NCI-H2107 treated with DMSO at 0.1 percent for 48 hours (cell line): ENCODE results near the gene C19orf25.
A peak's percentile ranks its signal among the peaks of the same experiment; 100 is the strongest.
"Not testable (repeated sequence)": the region's sequence is repeated elsewhere in the genome, so short reads cannot be mapped to it uniquely, and the experiment has no call there.

Source experiments
- DNase-seq: peaks from one replicate; lab custom pipeline; 2025; ENCODE audit not compliant: unreplicated experiment; lab: John Stamatoyannopoulos, UW

C19orf25 gene

GRCh38 chr19:1449467-1450442, 29.3 kb downstream of the C19orf25 start, which contains the start of gene APC2:
Gene APC2, plus strand, starts transcription at chr19:1450121. Its CDS starts 2,881 bp downstream, at chr19:1453002.
- no peak for DNase-seq

GRCh38 chr19:1447944-1448343, 31.1 kb downstream of the C19orf25 start:
- DNase-seq, result no peak

DNA sequence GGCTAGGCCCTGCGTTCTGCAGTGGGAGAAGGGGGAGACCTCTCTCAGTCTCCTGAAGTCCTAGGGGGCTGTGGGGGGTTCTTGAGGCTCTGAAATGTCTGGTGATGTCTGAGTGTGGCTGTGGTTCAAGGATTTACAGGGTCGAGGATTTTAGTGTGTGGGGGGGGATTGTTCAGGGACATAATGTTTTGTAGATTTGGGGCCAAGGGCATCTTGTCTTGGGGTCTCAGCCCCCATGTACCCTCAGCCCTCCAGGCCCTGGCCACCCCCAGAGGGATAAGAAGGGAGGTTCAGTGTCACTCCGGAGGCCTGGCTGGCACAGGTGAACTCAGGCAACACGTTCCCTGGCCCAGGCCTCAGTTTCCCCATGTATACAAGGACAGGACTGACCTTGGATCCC, 31.5 kb downstream of the C19orf25 start:
- DNase-seq, result no peak

GRCh38 chr19:1446713-1447481, 32.1 kb downstream of the C19orf25 start:
- DNase-seq, result no peak

DNA sequence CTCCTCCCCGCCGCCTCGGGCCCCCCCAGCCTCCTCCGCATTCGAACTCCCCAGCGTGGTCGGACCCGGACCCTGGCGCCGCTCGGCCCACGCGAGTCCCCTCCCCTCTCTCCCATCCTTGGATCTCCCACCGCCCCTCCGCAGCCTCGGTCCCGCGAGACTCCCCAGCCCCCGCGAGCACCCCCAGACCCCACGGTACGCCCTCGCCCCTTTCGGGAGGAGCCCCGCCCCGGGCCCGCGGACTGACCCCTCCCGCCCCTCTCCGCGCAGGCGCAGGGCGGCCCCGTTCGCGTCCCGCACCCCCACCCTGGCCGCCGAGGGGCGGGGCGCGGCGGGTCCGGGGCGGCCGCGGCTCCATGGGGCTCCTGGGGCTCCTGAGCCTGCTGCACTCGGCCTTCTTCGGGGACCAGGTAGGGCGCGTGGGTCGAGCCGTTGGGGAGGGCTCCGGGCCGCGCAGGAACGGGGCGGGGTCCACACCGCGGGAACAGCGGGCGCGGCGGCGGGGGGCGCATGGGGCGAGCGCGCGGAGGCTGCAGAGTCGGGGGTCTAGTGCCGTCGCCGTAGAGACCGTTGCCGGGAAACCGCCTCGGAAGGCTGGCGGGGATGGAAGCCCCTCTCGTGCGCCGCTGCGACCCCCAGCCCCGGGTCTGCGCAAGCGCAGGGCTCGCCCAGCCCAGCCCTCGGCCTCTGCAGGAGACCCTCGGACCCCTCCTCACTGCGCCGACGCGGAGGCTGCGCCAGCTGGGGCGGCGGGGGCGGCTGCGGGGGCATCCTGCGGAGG, 32.9 kb downstream of the C19orf25 start:
- no peak for DNase-seq

- DNase-seq, result no peak
Observed at GRCh38 chr19:1445185-1445931, 33.7 kb downstream of the C19orf25 start.

GRCh38 chr19:1441677-1442438, 37.2 kb downstream of the C19orf25 start:
- no peak for DNase-seq

DNA sequence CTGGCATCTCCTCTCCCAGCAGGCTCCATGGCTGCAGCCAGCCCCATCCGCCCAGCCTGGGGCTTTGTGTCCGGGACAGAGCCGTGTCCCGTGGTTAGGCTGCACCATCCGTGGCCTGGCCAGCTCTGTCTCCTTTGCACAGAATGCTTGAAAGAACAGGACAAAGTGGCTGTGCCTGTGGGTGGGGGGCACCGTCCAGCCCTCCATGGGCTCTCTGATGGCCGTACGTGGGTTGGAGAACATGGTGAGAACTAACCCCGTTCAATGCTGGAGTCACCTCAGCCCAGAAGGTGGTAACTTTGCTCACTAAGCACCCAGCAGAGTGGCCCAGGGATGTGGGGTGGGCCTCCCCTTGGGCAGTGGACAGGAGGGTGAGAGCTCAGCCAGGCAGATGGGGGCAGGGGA, 38.0 kb downstream of the C19orf25 start:
- DNase-seq, result no peak

DNA sequence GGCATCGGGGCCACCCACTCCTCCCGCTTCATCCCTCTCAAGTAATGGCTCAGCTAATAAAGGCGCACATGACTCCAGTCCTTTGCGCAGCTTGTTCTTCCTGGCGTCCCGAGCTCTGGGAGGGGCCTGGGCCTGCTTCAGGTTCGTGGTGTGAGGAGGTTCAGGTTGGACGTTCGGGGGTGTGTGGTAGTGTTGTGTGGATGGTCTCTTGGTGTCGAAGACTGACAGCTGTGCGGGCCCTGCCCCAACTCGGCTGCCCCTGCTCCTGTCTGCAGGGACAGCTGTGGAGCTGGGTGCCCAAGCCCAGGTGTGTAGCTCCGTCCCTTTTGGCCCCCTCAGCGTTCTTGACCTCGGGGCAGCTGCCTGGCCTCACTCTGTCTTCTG, 38.6 kb downstream of the C19orf25 start:
- DNase-seq, result no peak

DNA sequence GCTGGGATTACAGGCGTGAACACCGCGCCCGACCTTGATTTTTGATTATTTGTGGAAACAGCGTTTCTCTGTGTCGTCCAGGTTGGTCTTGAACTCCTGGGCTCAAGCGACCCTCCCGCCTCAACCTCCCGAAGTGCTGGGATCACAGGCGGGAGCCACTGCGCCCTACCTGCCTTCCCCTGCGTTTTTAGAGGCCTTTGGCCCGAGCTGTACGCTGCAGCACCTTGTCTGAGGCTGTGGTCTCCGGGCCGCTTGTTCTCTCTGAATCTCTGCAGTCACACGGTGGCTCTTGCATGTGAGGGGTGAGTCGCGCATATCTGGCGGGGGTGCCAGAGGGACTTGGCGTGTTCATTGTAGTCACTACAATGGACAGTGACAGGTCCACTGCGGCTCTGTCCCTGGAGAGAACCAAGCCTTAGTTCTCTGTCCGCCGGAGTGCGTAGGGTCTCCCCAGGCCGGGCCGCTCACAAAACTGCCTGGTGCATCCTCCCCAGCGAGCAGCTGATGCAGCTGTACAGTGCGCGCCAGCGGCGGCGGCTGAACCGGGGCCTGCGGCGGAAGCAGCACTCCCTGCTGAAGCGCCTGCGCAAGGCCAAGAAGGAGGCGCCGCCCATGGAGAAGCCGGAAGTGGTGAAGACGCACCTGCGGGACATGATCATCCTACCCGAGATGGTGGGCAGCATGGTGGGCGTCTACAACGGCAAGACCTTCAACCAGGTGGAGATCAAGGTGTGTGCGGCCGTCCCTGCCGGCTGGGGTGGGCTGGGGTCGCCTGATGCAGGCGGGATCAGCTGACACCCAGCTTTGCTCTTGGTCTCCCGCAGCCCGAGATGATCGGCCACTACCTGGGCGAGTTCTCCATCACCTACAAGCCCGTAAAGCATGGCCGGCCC, 39.2 kb downstream of the C19orf25 start:
- not testable (repeated sequence) for DNase-seq

DNA sequence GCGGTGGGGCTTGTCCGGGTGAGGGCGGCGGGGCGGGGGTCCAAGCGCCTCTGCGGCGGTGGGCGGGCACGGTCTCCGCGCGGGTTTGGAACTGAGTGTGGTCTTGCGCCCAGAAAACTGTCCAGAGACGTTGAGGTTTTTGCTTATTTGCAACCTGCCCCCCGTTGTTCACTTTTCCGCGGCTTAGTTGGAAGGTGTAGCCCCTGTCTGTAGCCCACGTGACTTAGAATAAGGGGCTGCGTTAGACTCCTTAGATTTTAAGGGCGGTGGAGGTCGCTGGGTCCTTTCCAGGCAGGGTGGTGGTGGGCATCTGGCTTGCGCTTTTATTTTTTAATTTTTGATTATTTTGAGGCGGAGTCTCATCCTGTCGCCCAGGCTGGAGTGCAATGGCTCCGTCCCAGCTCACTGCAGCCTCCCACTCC, 40.1 kb downstream of the C19orf25 start:
- DNase-seq, result no peak

- DNase-seq, result peak; percentile 72
Observed at GRCh38 chr19:1438035-1438932, 40.7 kb downstream of the C19orf25 start, which contains the start of gene RPS15. Gene RPS15, plus strand, starts transcription at chr19:1438396. Its CDS starts 30 bp downstream, at chr19:1438426.

GRCh38 chr19:1437609-1438008, 41.4 kb downstream of the C19orf25 start:
- no peak for DNase-seq

GRCh38 chr19:1435378-1435989, 43.5 kb downstream of the C19orf25 start:
- DNase-seq, result no peak

DNA sequence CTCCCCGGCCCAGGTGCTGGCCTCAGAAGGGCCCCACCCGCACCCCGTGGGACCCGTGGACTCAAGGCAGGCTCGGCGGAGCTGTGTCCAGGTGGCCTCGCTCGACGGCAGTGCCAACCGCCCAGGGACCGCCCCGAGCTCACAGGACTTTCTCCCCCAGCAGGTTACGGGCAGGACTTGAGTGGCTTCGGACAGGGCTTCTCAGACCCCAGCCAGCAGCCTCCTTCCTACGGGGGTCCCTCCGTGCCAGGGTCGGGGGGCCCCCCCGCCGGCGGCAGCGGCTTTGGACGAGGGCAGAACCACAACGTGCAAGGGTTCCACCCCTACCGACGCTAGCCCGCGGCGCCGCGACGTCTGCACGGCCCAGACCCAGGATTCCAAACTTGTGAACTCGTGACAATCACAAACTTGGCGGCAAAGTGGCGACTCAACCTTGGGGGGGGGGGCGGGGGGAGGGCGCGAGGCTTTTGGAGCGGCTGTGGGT, 44.4 kb downstream of the C19orf25 start:
- no peak for DNase-seq

DNA sequence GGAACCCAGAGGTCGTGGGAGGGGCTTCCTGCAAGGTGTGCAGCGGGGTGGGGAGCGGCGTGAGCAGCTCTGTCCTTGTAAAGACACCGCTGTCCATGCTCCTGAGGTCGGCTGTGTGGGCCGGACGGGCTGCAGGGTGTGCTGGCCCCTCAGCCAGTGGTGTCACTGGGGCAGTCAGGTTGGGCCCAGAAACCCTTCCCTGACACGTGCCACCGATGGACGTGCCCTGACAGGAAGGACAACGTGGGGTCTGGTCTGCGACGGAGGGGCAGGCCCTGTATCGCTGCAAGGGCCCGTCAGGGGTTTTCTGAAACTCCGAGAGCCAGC, 45.0 kb downstream of the C19orf25 start:
- no peak for DNase-seq
